HG02981 (cell line): ENCODE measurements around the gene GABRB1.
A peak's percentile ranks its signal among the peaks of the same experiment; 100 is the strongest.

Source experiments
- ATAC-seq: cut with Tn5 transposase; IDR thresholded peaks from one replicate; pipeline ENCODE4 v1.9.1; 2021; ENCODE audit warnings: mild to moderate bottlenecking, moderate library complexity; ENCODE audit not compliant: unreplicated experiment

Gene GABRB1

DNA sequence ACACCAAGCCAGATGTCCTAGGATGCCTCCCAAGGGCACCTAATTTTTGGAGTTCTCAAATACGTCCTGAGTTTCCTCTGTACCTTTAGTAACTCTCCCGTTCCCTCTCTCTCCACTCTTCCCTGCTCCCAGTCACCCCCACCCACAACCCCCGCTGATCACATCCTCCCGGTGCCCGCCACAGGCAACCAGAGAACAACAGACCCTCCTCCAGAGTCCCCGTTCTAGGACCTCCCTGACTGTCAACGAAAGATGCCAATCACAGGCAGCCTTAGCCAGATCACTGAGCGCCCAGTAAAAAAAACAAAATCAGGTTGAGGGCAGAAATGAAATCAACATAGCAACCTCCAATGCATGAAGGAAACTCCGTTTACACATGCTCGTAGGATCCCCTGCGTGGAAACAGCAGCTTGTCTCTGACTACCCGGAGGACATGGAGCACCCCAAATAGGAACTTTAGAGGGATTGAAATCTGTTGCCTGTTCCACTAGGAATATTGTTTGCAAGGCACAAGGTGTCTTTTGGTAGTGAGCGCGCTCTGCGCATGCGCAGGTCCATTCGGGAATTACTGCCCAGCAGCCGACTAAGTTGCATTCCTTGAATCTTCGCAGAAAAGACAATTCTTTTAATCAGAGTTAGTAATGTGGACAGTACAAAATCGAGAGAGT lies at the start of gene GABRB1:
Gene GABRB1 (plus strand): TSS at position 557 of the 668 bp plus-strand sequence.
- ATAC-seq, result no peak

- ATAC-seq, result no peak
Observed at GRCh38 chr4:46984781-46985180, 46.6 kb upstream of the GABRB1 start.

- ATAC-seq, result no peak
Observed at GRCh38 chr4:46986922-46987638, 44.3 kb upstream of the GABRB1 start.

- ATAC-seq, result no peak
Observed at GRCh38 chr4:46992338-46992737, 39.0 kb upstream of the GABRB1 start.

DNA sequence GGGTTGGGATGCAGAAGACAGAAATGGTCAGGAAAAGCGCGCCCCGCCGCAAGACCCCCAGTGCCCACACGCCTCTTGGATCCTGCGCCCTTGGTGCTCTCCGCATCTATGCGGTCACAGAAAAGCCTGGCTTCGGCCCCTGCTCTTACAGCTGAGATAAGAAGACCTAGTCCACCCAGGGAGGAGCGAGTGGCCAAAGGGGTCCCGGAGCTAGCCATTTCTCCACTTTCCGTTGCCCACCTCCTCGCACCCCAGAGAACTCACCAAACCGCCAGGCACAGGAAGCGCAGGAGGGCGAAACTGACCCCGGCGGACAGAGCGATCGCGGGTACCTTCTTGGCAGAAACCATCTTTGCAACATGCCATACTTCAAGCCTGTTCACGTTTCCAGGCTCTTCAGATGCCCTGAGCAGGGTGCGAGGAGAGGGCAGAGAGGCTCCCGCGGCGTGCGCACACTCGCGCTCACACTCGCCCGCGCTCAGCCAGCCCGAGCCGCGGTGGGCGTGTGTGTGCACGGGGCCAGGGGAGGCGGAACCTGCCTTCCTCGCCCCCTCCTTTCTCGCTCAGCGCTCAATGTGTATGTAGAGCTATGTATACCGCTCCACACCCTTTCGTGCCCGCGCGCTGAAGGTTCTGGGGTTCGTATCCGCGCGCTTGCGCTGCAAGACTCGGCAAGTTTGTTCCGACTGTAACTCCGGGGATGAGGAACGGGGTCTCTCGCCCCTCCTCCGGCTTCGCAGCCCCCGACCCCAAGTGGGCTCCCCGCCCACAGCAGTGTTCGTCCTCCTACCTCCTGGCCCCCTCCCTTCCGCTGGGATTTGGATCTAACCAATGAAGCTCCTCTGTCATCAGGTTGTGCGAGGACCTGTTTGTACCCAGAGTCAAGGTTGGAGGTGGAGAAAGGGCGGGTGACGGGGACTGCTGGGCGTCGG lies 38.0 kb upstream of the GABRB1 start, which contains the start of gene GABRA4:
Gene GABRA4 (minus strand): TSS at position 507 of the 932 bp plus-strand sequence. CDS start 157 bp downstream, at position 350.
- ATAC-seq, result no peak

GRCh38 chr4:46994007-46994405 lies 37.4 kb upstream of the GABRB1 start:
- ATAC-seq, result no peak

DNA sequence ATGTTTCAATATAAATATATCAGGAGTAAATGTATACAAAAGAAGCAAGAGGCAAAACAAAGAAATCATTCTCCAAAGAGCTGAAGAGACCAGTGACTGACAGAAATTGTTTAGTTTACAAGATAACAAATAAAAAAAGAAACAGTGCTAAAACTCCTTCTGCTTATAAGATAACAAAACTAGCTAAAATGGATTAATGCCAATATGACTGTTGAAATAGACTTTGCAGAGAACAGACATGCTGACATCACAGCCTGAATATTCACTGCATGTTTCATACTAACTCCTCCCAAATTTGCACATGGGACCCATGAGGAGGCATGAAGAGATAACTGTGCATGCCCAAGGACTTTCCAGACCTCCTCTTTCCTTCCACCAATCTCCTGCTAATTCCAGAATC lies 31.8 kb upstream of the GABRB1 start:
- ATAC-seq, result no peak

DNA sequence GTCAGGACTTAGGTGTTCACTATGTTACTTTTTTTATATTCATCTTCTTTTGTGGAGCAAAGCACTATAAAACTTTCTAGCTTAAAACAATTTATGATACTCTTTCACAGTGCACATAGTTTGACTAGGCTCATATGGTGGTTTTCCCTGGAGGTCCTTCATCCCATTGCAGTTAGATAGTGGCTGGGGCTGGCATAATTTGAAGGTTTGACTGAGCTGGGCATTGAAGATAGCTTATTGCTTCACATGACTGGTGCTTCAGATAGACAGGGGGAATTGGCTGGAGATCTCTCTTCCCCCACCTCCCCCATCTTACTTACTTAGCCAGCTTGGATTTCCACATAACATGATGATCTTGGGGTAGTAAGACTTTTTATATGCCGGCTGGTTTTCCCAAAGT lies 31.0 kb upstream of the GABRB1 start:
- no peak for ATAC-seq

- ATAC-seq, result no peak
Observed at GRCh38 chr4:47002580-47002979, 28.8 kb upstream of the GABRB1 start.

- no peak for ATAC-seq
Observed at GRCh38 chr4:47010347-47010911, 20.9 kb upstream of the GABRB1 start.

DNA sequence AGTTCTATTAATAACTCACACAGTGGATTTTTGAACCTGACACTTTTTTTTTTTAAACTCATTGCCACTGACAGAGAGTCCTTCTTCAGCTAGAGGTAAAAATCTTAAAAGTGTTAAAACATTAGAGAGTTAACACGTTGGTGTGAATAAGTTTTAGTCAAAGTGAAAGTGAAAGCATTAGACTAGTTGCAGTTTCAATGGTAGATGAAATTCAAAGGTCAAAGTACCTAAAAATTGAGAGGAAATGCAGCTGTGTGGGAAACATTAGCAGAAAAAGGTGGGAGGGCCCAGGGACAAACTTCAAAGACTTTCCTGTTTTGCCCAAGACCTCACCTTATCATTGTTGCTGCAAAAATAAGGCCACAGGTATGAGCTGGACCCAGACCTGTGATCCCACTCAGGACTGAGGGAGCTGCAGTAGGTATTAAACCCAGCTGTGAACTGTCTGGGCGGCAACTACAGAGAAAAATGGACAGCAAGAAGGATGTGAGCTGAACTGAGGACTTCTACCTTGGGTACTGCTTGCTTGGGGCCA lies 20.4 kb upstream of the GABRB1 start:
- peak; percentile 89 for ATAC-seq

DNA sequence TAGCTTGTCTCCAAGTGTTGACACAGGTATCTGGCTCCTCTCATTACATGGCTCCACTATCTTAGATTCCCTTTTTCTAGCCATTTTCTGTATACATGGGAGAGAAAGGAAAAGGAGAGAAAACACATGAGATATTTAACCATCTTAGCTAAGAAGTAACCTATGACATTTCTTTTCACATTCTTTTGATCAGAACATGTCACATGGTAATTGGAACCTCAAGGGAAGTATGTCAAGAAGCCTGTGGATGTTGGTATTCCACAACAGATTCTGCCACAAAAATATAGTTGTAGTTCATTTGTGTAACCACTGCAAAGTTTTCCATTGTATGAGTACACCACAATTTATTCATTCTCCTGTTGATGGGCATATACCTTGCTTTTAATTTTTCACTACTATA lies 18.7 kb upstream of the GABRB1 start:
- ATAC-seq, result no peak

DNA sequence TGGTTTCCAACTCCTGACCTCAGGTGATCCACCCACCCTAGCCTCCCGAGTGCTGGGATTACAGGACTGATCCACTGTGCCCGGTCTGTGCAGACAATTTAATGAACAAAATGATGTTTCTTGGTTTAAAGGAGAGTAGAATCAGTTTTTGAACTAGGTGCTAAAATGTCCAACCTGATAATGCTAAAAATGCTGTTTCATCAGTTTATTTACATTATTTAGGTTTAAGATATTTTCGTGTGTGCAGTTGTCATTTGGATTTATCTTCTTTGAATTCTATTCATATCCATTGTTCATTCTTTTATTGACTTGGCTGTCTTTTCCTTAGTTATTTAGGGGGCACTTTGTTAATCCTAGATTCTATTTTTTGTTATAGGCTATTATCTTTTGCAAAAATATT lies 18.0 kb upstream of the GABRB1 start:
- no peak for ATAC-seq

DNA sequence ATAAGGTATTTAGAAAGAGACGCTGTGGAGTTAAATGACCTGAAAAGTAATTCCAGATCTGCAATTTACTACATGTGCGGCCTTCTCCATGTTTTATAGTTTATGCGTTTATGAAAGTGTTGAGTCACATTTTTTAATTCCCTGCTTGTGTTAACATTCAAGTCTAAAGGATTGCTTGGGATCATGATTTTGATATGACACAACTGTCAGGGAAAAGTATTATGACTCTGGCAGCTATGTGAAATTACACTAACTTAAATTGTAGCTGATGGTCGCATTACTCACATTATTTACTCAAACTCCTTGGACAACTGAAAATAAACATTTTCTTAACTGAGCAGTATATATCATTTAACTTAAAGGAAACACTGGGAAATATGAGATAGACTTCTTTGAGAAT lies 14.3 kb upstream of the GABRB1 start:
- ATAC-seq, result no peak

GRCh38 chr4:47017494-47017893 lies 13.9 kb upstream of the GABRB1 start:
- no peak for ATAC-seq

GRCh38 chr4:47031751-47032404 lies 511 bp downstream of the GABRB1 start:
- no peak for ATAC-seq

- peak; percentile 94 for ATAC-seq
Observed at GRCh38 chr4:47032405-47033106, 1.2 kb downstream of the GABRB1 start.

GRCh38 chr4:47038263-47038662 lies 6.9 kb downstream of the GABRB1 start:
- no peak for ATAC-seq

DNA sequence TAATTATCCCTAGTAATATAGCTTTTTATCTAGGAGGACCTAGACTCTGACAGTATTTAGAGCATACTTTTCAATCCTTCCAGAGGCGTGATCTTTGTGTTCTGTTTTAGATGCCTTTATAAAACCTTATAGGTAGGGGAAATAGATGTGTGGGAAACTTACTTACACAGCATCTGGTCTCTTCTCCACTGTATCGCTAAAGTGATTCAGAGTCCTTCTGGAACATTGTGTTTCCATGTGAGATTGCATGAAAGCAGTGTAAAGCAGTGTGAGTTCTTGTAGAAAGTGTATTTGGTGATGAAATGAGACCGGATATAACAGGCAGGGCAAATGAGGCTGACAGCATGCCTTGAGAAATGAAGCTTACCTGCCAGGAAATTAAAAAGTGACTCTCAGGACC lies 9.5 kb downstream of the GABRB1 start:
- no peak for ATAC-seq

DNA sequence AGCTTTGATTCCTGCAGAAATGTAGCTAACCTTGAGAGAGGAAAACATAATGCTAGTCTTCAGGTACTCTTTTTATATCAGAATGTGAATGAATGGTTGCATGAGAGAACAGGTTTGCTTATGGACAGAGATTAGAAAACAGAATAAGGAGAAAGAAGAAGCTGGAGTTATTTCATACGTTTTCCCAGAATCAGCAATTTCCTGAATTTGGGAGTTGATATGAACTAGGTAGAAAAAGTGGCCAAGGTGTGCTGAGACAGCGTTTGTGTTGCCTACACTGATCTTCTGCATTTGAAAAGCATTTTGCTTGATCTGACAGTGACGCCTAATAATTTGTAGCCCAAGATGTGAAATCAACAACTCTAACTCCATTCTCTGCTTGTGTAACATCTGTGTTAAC lies 12.5 kb downstream of the GABRB1 start:
- no peak for ATAC-seq
